Tibial nerve (tissue), 4 donors: ENCODE results near the gene DCDC1. TPM values are rescaled to one million over a fixed set of nuclear protein-coding genes. Genes with fewer than 3 reads are reported as not detected.

Source experiments
- DNase-seq, 2 donors: peaks; one replicate each; pipeline ENCODE4 v3.0.0-alpha.2; 2019; ENCODE audit warnings: low spot score in 2 of 2
- H3K27ac ChIP-seq, 4 donors: fragments of 200-600 bp; sonication (generic) in 3 of 4; one replicate each; pipeline ENCODE4 v1.5.1; 2017 to 2019; ENCODE audit warnings: mild to moderate bottlenecking in 1 of 4
- H3K27me3 ChIP-seq, 2 donors: fragments of 200-600 bp; sonication (generic) in 1 of 2; one replicate each; pipeline versions ENCODE4 v1.5.1 to v1.6.0; 2017 to 2019
- H3K36me3 ChIP-seq, 3 donors: fragments of 200-600 bp; sonication (generic); one replicate each; pipeline ENCODE4 v1.5.1; 2018 to 2019
- H3K4me1 ChIP-seq, 4 donors: fragments of 200-600 bp; sonication (generic) in 3 of 4; one replicate each; pipeline ENCODE4 v1.5.1; 2017 to 2019
- H3K4me3 ChIP-seq, 4 donors: fragments of 200-600 bp; sonication (generic) in 3 of 4; one replicate each; pipeline ENCODE4 v1.5.1; 2017 to 2019; ENCODE audit warnings: mild to moderate bottlenecking in 1 of 4, moderate library complexity in 1 of 4
- H3K9me3 ChIP-seq, 4 donors: fragments of 200-600 bp; sonication (generic) in 3 of 4; one replicate each; pipeline ENCODE4 v1.5.1; 2017 to 2019
- EP300 ChIP-seq, 2 donors: sonication (generic); formaldehyde crosslinking; IDR thresholded peaks; one replicate each; pipeline ENCODE4 v1.6.1; 2017; ENCODE audit warnings: antibody characterized with exemption in 2 of 2, mild to moderate bottlenecking in 1 of 2
- POLR2A ChIP-seq, 2 donors: fragments of 450-650 bp; IDR thresholded peaks; one replicate each; pipeline ENCODE4 v1.6.1; 2017; ENCODE audit warnings: antibody characterized with exemption in 2 of 2, mild to moderate bottlenecking in 2 of 2, moderate library complexity in 2 of 2
- WGBS, 2 donors: methylation state at CpG; one replicate each; pipeline ENCODE4 v1.1.5; 2018; 5-methylcytosine and 5-hydroxymethylcytosine counted together
- total RNA-seq, 4 donors: library from RNA; depleted of rRNA; stranded (reverse); fragments of >200 nt; gene quantifications; one replicate each; pipeline ENCODE4 v1.1.0, GENCODE V29; 2016
- TF ChIP-seq, protein P1 (sequence below), 5 experiments: fragments of 200-600 bp in 3 of 5; fragments of 450-650 bp in 2 of 5; sonication (generic) in 3 of 5; IDR thresholded peaks; one replicate each; pipeline ENCODE4 v1.5.1; 2016 to 2019; ENCODE audit warnings: antibody characterized with exemption in 5 of 5, mild to moderate bottlenecking in 3 of 5, moderate library complexity in 2 of 5

DCDC1 gene
- total RNA-seq, 4 donors from 2014 or later: 1.1 to 6.1 (median 1.9) TPM

DNA sequence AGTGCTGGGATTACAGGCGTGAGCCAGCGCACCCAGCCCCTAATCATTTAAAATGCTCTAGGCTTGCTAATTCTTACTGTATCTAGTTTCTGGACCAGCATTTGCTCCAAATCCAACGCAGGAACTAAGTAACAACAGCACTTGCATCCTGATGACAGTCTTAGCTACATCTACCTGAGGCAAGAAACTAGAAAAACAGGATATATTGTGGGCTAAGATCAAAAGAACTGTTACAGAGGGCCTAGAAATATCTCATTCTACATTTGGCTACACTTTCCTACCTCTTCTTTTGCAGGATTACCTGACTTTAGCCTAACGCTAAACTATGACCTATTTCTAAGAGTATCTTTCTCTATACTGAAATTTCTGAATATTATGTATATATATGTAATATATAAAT lies 7.8 kb downstream of the DCDC1 start:
- TF ChIP-seq, protein P1, sequence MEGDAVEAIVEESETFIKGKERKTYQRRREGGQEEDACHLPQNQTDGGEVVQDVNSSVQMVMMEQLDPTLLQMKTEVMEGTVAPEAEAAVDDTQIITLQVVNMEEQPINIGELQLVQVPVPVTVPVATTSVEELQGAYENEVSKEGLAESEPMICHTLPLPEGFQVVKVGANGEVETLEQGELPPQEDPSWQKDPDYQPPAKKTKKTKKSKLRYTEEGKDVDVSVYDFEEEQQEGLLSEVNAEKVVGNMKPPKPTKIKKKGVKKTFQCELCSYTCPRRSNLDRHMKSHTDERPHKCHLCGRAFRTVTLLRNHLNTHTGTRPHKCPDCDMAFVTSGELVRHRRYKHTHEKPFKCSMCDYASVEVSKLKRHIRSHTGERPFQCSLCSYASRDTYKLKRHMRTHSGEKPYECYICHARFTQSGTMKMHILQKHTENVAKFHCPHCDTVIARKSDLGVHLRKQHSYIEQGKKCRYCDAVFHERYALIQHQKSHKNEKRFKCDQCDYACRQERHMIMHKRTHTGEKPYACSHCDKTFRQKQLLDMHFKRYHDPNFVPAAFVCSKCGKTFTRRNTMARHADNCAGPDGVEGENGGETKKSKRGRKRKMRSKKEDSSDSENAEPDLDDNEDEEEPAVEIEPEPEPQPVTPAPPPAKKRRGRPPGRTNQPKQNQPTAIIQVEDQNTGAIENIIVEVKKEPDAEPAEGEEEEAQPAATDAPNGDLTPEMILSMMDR (IDR thresholded peaks at IDR 0.05): no peak
- TF ChIP-seq POLR2A (IDR thresholded peaks at IDR 0.05) (no peak), EP300 (IDR thresholded peaks at IDR 0.05) (no peak)
- Histone ChIP-seq H3K27me3 (no peaks in the 10 kb centered on the region), H3K36me3 (no peaks in the 10 kb centered on the region), H3K9me3 (no peaks in the 10 kb centered on the region), H3K4me3 (no peak overlapping the region), H3K4me1 (no peaks in the 10 kb centered on the region), H3K27ac (no peak overlapping the region)
- WGBS, 2 donors: 87% methylated on average over 4 of the region's 4 CpGs
- no peak for DNase-seq

DNA sequence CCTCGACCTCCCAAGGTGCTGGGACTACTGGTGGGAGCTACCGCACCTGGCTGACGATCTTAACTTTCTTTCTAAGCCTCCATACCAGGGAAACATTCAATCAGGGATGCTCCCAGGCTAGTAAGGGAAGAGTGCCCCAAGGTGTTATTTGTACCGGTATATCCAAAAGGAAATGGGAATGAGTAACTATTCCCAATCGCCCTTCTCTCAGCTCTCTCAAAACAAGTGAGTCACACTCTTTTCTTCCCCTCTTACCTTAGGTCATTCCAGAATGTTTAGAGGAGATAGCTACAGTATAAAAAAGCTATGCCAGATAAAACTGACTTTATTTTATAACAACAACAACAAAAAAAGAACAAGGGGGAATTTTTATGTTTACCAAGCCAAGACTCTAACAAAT lies 13.7 kb downstream of the DCDC1 start:
- WGBS, 2 donors: 86 to 92% methylated on average over 5 of the region's 5 CpGs

DNA sequence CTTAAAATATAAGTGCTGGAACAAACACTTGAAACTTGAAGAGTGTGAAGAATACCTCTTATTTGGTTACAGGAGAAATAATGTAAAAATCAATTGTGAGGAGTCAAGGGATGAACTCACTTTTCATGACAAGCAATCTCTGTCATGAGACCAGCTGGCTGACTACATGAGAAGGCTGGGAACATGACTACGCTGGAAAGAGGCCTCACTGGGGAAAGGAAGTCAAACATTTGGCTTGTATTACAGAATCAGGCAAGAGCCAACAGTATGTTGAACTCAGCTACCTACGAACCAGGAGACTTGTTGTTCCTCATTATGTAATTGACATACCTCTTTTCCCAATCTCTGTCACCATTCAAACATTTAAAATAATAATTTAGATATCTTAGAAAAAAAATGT lies 14.4 kb downstream of the DCDC1 start:
- Histone ChIP-seq H3K4me1 (no peaks in the 10 kb centered on the region), H3K27ac (no peak overlapping the region), H3K4me3 (no peak overlapping the region), H3K9me3 (no peaks in the 10 kb centered on the region), H3K27me3 (no peaks in the 10 kb centered on the region), H3K36me3 (no peaks in the 10 kb centered on the region)
- no peak for TF ChIP-seq EP300 (IDR thresholded peaks at IDR 0.05)
- TF ChIP-seq POLR2A (IDR thresholded peaks at IDR 0.05): no peak
- TF ChIP-seq, protein P1 (IDR thresholded peaks at IDR 0.05): no peak
- DNase-seq: no peak
- 55 to 62% methylated on average over 2 of the region's 2 CpGs for WGBS, 2 donors

More for the DNA sequence above, 13.7 kb downstream of the DCDC1 start:
- H3K27me3 ChIP-seq: no peaks in the 10 kb centered on the region
- H3K9me3 ChIP-seq: no peaks in the 10 kb centered on the region
- no peak overlapping the region for H3K4me3 ChIP-seq
- H3K4me1 ChIP-seq: no peaks in the 10 kb centered on the region
- H3K36me3 ChIP-seq: no peaks in the 10 kb centered on the region
- no peak overlapping the region for H3K27ac ChIP-seq
- TF ChIP-seq, protein P1 (IDR thresholded peaks at IDR 0.05): no peak
- TF ChIP-seq EP300 (IDR thresholded peaks at IDR 0.05): no peak
- no peak for TF ChIP-seq POLR2A (IDR thresholded peaks at IDR 0.05)
- DNase-seq: no peak

DNA sequence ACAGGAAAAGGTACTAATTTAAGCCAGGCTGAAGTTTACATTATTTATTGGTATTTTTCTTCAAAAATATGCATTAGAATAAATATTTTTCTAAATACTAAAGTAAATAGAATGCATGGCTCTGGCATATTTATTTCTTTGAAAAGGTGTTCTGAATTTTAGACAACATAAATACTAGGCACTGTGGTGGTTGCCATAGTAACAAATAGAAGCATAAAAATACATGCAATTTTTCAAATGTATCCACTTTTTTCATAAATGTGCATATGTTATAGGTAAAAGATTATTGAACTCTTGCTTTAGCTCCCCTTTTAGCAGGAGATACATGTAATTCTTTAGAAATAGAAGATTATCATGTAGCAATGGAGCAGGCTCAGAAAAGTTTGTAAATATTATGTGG lies 18.4 kb downstream of the DCDC1 start:
- H3K27ac ChIP-seq: no peak overlapping the region
- H3K27me3 ChIP-seq: no peaks in the 10 kb centered on the region
- no peaks in the 10 kb centered on the region for H3K36me3 ChIP-seq
- TF ChIP-seq POLR2A (IDR thresholded peaks at IDR 0.05) (no peak), EP300 (IDR thresholded peaks at IDR 0.05) (no peak)
- TF ChIP-seq, protein P1 (IDR thresholded peaks at IDR 0.05): no peak
- H3K4me1 ChIP-seq: no peaks in the 10 kb centered on the region
- no peaks in the 10 kb centered on the region for H3K9me3 ChIP-seq
- no peak overlapping the region for H3K4me3 ChIP-seq
- no peak for DNase-seq

DNA sequence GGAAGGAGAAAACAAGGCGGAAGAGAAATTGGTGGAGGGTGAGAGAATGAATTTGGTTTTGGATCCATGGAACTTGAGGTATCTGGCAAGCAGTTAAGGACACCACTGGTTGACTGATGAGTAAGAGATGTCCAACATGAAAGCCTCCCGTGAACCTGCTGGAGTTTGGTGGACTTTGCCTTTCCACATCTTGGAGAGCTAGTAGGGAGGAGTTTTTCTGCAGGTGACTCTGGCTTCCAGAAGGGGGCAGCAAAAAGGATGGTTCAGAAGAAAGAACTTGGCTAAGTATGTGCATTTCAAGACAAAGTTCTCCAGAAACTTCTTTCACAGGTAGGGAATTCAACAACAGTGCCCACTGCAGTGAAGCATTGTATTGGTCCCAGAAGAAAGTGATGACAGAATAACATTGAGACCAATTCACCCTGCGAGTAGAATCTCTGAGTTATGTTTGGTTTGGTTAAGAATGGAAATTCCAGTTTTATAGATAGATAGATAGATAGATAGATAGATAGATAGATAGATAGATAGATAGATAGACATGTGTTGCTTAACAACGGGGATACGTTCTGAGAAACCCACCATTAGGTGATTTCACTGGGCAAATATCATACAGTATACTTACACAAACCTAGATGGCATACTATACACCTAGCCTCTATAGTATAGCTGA lies 28.5 kb downstream of the DCDC1 start:
- no peaks in the 10 kb centered on the region for H3K4me1 ChIP-seq
- no peak overlapping the region for H3K27ac ChIP-seq
- no peak for DNase-seq
- no peaks in the 10 kb centered on the region for H3K36me3 ChIP-seq
- H3K9me3 ChIP-seq: no peaks in the 10 kb centered on the region
- no peaks in the 10 kb centered on the region for H3K27me3 ChIP-seq
- no peak overlapping the region for H3K4me3 ChIP-seq
- WGBS, 2 donors: 89 to 90% methylated on average over 5 of the region's 5 CpGs
- TF ChIP-seq, protein P1 (IDR thresholded peaks at IDR 0.05): peak in 2 of 5 experiments; percentile 10 to 18
- TF ChIP-seq EP300 (IDR thresholded peaks at IDR 0.05): no peak
- no peak for TF ChIP-seq POLR2A (IDR thresholded peaks at IDR 0.05)
